Muscle of leg (tissue), 11 donors: ENCODE results near the gene EDN3. TPM values are rescaled to one million over a fixed set of nuclear protein-coding genes. Genes with fewer than 3 reads are reported as not detected.
A peak's percentile ranks its signal among the peaks of the same experiment; 100 is the strongest.

Source experiments
- DNase-seq: peaks from one replicate; pipeline ENCODE4 v3.0.0; 2013
- H3K27ac ChIP-seq: one replicate; pipeline ENCODE4 v1.5.1; 2013; ENCODE audit warnings: mild to moderate bottlenecking, low read length, control low read depth
- H3K27me3 ChIP-seq: one replicate; pipeline ENCODE4 v1.6.1; 2013; ENCODE audit warnings: low read length; ENCODE audit not compliant: control insufficient read depth, insufficient read depth
- H3K36me3 ChIP-seq: one replicate; pipeline ENCODE4 v1.6.1; 2013; ENCODE audit warnings: low read length; ENCODE audit not compliant: control insufficient read depth, insufficient read depth
- H3K4me1 ChIP-seq: one replicate; pipeline ENCODE4 v1.6.1; 2013; ENCODE audit warnings: low read length; ENCODE audit not compliant: control insufficient read depth, insufficient read depth
- H3K4me3 ChIP-seq: one replicate; pipeline ENCODE4 v1.5.1; 2013; ENCODE audit warnings: low read length, control low read depth
- H3K9me3 ChIP-seq: replicated peaks from 2 replicates; pipeline ENCODE4 v1.6.1; 2013; ENCODE audit warnings: low read depth, low read length; ENCODE audit not compliant: control insufficient read depth
- WGBS: methylation state at CpG from one replicate; pipeline ENCODE4 v1.1.5; 2013; ENCODE audit warnings: missing lambda C conversion rate; ENCODE audit not compliant: insufficient coverage; 5-methylcytosine and 5-hydroxymethylcytosine counted together
- polyA plus RNA-seq, 8 donors: library from polyadenylated mRNA; unstranded; fragments of 120-200 nt; gene quantifications; one replicate each; pipeline versions ENCODE4 v1.2.1 to v1.2.3, GENCODE V29; 2013; ENCODE audit warnings: inconsistent platforms in 1 of 8, low replicate concordance in 1 of 8; ENCODE audit not compliant: insufficient read length in 8 of 8, insufficient read depth in 1 of 8
- total RNA-seq: library from RNA; stranded (reverse); fragments of 120-200 nt; gene quantifications from one replicate; pipeline ENCODE4 v1.2.4, GENCODE V29; 2013

Gene EDN3
- total and polyA plus RNA-seq, 9 donors = 17.9 to 42.2 (median 31.9) TPM

DNA sequence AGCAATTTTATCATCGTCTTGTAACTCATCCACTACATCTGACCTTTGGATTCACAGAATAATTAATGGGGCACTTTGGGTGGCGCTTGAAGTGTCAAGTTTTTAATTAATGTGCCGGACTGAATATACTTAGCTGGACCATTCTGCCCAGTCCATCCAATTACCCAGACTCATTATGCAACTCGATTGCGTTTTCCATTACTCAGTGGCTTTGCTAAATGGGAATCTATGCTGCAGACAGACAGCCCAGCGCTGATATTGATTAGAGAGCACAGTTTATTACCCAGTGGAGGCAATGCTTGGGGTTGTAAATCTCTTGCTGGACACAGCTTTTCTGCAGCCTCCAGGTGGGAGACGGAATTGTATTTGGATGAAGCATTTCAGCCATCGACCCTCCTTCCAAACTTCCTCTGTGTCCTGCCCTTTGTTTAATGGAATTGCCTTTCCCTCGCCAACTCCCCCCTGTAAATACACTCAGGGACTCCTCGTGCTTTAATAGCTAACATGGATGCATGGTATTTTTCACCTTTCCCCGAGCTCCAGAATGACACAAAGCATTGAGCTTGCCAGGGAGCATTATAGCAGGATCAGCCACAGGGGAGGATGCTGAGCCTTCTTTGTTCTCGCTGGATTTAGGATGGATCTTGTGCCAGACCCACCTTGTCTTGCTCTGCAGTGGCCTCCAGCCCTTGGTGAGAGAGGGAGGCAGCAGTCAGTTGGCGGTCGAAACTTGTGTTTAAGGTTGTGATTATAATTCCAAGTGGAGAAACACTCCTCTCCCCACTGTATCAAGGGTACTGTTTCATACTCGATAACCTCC lies 59.7 kb downstream of the EDN3 start:
- no peaks in the 10 kb centered on the region for H3K9me3 ChIP-seq
- H3K4me1 ChIP-seq = peaks cover 18% of the 10 kb centered on the region
- no peaks in the 10 kb centered on the region for H3K36me3 ChIP-seq
- H3K4me3 ChIP-seq = no peak overlapping the region
- no peak overlapping the region for H3K27ac ChIP-seq
- whole genome bisulfite sequencing = 33% methylated on average over 4 of the region's 15 CpGs
- no peak for DNase-seq
- peaks cover 14% of the 10 kb centered on the region for H3K27me3 ChIP-seq

DNA sequence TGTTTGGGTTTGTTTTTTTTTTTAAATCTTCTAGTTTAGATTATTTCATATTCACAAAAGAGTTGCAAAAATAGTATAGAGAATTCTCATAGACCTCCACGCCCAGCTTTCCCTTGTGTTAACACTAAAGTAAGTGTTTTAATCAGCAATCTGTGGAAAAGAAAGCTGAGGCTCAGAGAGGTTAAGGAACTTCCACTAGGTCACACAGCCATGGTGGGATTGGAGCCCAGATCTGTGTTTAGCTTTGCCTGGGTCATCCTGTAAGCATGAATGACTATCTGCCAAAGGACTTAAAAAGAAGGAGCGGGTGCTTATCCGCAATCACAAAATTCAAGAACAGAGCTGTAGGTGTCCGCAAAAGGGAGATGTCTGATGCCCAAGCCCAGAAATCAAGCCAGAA lies 60.5 kb downstream of the EDN3 start:
- 92% methylated on average over 3 of the region's 4 CpGs for WGBS
- no peak for DNase-seq
- no peak overlapping the region for H3K27ac ChIP-seq
- peaks cover 26% of the 10 kb centered on the region for H3K4me1 ChIP-seq
- H3K36me3 ChIP-seq = no peaks in the 10 kb centered on the region
- no peak overlapping the region for H3K4me3 ChIP-seq
- peaks cover 14% of the 10 kb centered on the region for H3K27me3 ChIP-seq
- H3K9me3 ChIP-seq = no peaks in the 10 kb centered on the region

DNA sequence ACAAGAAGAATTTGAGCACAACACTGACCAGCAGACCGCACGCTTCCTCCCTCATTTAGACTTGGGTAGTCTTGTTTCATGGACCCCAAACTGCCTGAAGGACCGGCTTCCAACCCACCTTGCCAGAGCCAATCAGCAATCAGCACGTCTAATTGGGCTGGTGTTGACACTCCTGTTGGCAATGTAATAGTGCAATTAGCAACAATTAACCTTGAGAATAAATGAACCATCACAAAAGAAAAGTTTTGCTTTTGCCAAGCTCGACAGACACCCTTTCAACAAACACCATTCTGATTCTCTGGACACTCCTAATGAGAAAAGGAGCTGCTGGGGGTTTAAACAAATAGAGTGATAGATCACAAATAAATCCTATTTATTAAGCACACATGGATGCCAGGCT lies 61.0 kb downstream of the EDN3 start:
- no peaks in the 10 kb centered on the region for H3K9me3 ChIP-seq
- H3K4me1 ChIP-seq = peaks cover 25% of the 10 kb centered on the region
- H3K4me3 ChIP-seq = no peak overlapping the region
- WGBS = 82% methylated on average over 3 of the region's 5 CpGs
- no peak overlapping the region for H3K27ac ChIP-seq
- peaks cover 14% of the 10 kb centered on the region for H3K27me3 ChIP-seq
- no peak for DNase-seq
- H3K36me3 ChIP-seq = no peaks in the 10 kb centered on the region

DNA sequence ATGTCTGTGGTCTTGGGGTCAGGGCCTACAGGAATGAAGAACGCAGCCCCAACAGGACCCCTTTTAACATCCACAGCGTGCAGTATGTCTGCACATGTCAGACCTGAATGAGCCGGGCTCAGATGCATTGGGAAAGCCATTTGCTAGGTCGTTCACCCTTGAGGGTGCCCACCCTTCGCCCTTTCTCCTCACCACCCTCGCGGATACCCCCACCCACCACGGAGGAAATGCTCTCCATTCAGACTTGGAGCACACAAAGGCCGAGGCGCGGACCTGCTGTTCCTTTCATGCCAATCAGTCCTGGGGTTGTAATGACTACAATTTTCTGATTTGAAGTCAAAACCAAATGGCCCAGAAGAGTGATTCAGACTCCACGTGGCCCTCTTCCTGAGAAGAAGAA lies 62.7 kb downstream of the EDN3 start:
- no peaks in the 10 kb centered on the region for H3K9me3 ChIP-seq
- no peak overlapping the region for H3K27ac ChIP-seq
- no peaks in the 10 kb centered on the region for H3K36me3 ChIP-seq
- H3K27me3 ChIP-seq = peaks cover 12% of the 10 kb centered on the region
- H3K4me3 ChIP-seq = no peak overlapping the region
- WGBS = 71% methylated on average over 9 of the region's 12 CpGs
- no peak for DNase-seq
- peaks cover 21% of the 10 kb centered on the region for H3K4me1 ChIP-seq

DNA sequence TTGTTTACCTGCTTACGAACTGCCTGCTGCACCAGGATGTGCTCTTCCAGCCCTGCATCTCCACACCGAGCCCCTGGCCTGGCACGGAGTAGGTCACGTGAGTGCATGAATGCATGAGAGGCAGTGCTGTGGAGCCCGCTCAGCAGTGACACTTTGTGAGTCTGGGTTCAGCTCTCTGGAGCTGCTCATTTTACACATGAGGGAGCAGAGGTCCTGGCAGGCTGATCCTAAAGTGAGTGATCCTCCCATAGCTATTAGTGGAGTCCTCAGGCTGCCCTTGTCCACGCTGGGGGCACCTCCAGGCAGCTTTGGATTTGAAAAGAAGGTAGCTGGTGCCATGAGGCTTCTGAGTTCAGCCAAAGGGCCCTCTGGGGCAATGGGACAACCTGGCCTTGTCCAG lies 64.2 kb downstream of the EDN3 start:
- DNase-seq = no peak
- Histone ChIP-seq H3K27me3 (peaks cover 12% of the 10 kb centered on the region), H3K4me1 (peaks cover 21% of the 10 kb centered on the region), H3K36me3 (no peaks in the 10 kb centered on the region), H3K4me3 (no peak overlapping the region), H3K9me3 (no peaks in the 10 kb centered on the region), H3K27ac (no peak overlapping the region)
- WGBS = 69% methylated on average over 6 of the region's 6 CpGs

DNA sequence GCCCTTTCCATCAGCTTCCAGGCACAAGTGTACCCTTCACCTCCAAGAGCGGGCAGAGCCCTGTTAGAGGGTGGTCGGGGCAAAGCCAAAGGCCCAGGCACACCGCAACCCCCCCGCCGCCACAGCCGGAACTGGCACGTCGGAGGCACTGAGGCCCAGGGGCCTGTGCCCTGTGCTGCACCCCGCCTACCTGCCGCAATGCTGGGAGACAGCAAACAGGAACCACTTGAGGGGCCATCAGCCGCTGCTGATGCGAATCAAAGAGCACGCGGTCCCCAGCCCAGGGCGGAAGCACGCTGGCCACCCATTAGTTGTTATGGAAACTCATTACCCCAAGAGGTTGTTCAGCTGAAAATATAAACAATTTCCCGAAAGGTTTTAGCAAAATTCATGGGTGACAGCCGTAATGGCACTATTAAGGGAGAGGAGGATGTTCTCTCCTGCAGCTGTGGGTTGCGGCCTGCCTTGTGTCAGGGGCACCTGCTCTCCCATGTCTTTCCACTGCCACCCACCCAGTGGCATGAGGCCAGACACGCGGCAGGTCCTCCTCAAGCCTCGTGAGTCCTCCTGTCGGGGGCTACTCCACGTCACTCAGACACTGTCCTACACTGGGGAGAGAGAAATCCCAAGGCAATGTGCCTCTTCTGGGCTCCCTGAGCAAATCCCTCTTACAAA lies 65.3 kb downstream of the EDN3 start:
- Histone ChIP-seq H3K27me3 (peaks cover 8% of the 10 kb centered on the region), H3K4me3 (no peak overlapping the region), H3K36me3 (no peaks in the 10 kb centered on the region), H3K9me3 (no peaks in the 10 kb centered on the region), H3K27ac (peak overlapping the region; percentile 40), H3K4me1 (peaks cover 21% of the 10 kb centered on the region)
- peak; percentile 76 for DNase-seq
- WGBS = 78% methylated on average over 18 of the region's 24 CpGs

DNA sequence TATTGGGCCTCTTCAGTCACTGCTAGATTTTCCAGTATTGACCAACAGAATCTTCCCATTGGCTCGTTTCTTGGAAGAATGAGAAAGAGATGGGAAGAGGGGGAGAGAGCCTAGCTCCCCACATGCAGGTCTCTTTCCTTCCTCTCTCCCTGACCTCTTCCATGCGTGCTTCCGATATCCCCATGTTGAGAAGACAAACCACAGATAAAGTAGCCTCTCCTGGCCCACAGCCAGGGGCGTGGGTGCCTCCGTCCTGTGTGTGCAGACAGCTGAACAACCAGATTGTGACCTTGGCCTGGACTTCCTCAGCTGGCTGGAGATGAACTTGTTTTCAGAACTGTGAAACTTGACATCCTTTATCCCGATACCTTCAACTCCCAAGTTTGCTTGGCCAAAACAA lies 71.0 kb downstream of the EDN3 start:
- peak; percentile 37 for DNase-seq
- Histone ChIP-seq H3K27ac (no peak overlapping the region), H3K36me3 (no peaks in the 10 kb centered on the region), H3K4me1 (peaks cover 14% of the 10 kb centered on the region), H3K9me3 (no peaks in the 10 kb centered on the region), H3K4me3 (no peak overlapping the region), H3K27me3 (peaks cover 2% of the 10 kb centered on the region)
- 46% methylated on average over 5 of the region's 6 CpGs for WGBS

DNA sequence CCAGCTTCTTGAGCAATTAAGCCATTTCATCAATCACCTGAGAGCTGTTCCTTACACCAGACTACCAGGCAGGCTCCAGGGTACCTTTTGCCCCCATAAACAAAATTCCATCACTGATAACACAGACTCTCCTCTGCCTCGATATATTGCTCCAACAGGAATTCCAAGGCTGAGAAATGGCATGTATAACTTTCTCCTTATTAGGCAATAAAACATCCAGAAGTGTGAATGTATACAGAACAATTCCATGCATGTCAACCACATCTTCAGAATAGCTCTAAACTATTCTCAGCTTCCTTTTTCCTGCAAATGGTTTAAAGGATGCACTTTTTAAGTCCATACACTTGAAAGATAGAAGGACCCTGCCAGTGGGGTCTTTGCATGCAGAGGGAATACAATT lies 73.8 kb downstream of the EDN3 start:
- Histone ChIP-seq H3K27ac (no peak overlapping the region), H3K36me3 (no peaks in the 10 kb centered on the region), H3K4me1 (peaks cover 22% of the 10 kb centered on the region), H3K9me3 (no peaks in the 10 kb centered on the region), H3K4me3 (no peak overlapping the region), H3K27me3 (peaks cover 2% of the 10 kb centered on the region)
- no peak for DNase-seq
- no CpG with 5 or more reads among the region's 1 CpG for WGBS

DNA sequence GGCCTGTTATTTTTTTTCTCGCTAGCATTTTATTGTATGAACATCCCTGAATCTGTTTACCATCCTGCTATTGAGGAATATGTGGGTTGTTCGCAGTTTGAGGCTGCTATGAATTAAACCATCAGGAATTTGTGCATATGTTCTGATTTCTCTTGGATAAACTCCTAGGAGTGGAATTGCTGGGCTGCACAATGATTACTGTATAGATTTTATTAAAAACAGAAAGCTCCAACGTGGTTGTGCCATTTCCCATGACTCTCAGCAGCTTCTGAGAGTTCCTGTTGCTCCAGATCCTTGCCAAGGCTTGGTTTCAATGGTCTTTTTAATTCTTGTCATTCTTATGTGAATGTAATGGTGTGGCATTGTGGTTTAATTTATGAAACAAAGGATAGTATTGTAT lies 75.1 kb downstream of the EDN3 start:
- Histone ChIP-seq H3K4me1 (peaks cover 22% of the 10 kb centered on the region), H3K27me3 (peaks cover 2% of the 10 kb centered on the region), H3K9me3 (no peaks in the 10 kb centered on the region), H3K27ac (no peak overlapping the region), H3K4me3 (no peak overlapping the region), H3K36me3 (no peaks in the 10 kb centered on the region)
- no peak for DNase-seq
- no CpG with 5 or more reads among the region's 3 CpGs for WGBS
